Stimulated activated CD4-positive, alpha-beta T cell treated with anti-CD3 and anti-CD28 coated beads, Interleukin-15, amount 100 ng/mL, for 1 hour (primary cell): ENCODE measurements around the gene TLE1.

Experiments
- DNase-seq, 2 donors: peaks; one replicate each; pipeline ENCODE4 v3.0.0-alpha.2; 2020; ENCODE audit warnings: low read depth in 1 of 2, low spot score in 1 of 2

TLE1 gene

GRCh38 chr9:81550207-81550583 is 139.2 kb downstream of the TLE1 start:
- no peak for DNase-seq

GRCh38 chr9:81549500-81550206 is 139.7 kb downstream of the TLE1 start:
- DNase-seq: no peak

- no peak for DNase-seq
Measured at GRCh38 chr9:81548911-81549310, 140.4 kb downstream of the TLE1 start.

- DNase-seq: no peak
Measured at GRCh38 chr9:81546489-81546888, 142.9 kb downstream of the TLE1 start.

GRCh38 chr9:81543695-81544094 is 145.7 kb downstream of the TLE1 start:
- no peak for DNase-seq

- DNase-seq: no peak
Measured at GRCh38 chr9:81542118-81542889, 147.0 kb downstream of the TLE1 start.

- no peak for DNase-seq
Measured at GRCh38 chr9:81540142-81540710, 149.1 kb downstream of the TLE1 start.

- no peak for DNase-seq
Measured at GRCh38 chr9:81539317-81539716, 150.0 kb downstream of the TLE1 start.

GRCh38 chr9:81538890-81539289 is 150.5 kb downstream of the TLE1 start:
- DNase-seq: no peak

GRCh38 chr9:81537964-81538363 is 151.4 kb downstream of the TLE1 start:
- DNase-seq: no peak

- no peak for DNase-seq
Measured at GRCh38 chr9:81536242-81537025, 152.9 kb downstream of the TLE1 start.

GRCh38 chr9:81535542-81536241 is 153.7 kb downstream of the TLE1 start:
- no peak for DNase-seq

GRCh38 chr9:81534138-81534875 is 155.0 kb downstream of the TLE1 start:
- no peak for DNase-seq
